PFSK-1 (cell line): ENCODE data around the gene SCGB1A1.

Experiments used
- FOXP2 ChIP-seq: optimal IDR thresholded peaks from 2 replicates; pipeline ENCODE3; 2011; ENCODE audit warnings: borderline replicate concordance, control low read depth, inconsistent platforms; ENCODE audit not compliant: insufficient read depth; ENCODE audit errors: extremely low read length, extremely low read depth
- POLR2AphosphoS5 ChIP-seq: IDR thresholded peaks from 2 replicates; pipeline ENCODE4 v1.6.1; 2012; ENCODE audit warnings: low read depth, mild to moderate bottlenecking, control low read depth, low read length, moderate library complexity
- REST ChIP-seq, 2 experiments: IDR thresholded peaks; 2 replicates each; pipeline versions ENCODE4 v1.6.1 to v1.8.0; 2011 to 2012; ENCODE audit warnings: low read depth in 2 of 2, low read length in 2 of 2, control low read depth in 1 of 2, inconsistent platforms in 1 of 2, mild to moderate bottlenecking in 1 of 2, moderate library complexity in 1 of 2; ENCODE audit not compliant: insufficient read depth in 1 of 2
- SIN3A ChIP-seq: IDR thresholded peaks from 2 replicates; pipeline ENCODE4 v1.6.1; 2012; ENCODE audit warnings: mild to moderate bottlenecking, low read length, moderate library complexity, borderline replicate concordance; ENCODE audit not compliant: insufficient read depth
- TAF1 ChIP-seq: IDR thresholded peaks from 2 replicates; pipeline ENCODE4 v1.6.1; 2012; ENCODE audit warnings: low read length, control low read depth, borderline replicate concordance; ENCODE audit not compliant: insufficient read depth

The SCGB1A1 gene

GRCh38 chr11:62380821-62381245 is 38.0 kb upstream of the SCGB1A1 start:
- TF ChIP-seq TAF1, result peak; percentile 22; the same call in 1 of the 2 replicates

DNA sequence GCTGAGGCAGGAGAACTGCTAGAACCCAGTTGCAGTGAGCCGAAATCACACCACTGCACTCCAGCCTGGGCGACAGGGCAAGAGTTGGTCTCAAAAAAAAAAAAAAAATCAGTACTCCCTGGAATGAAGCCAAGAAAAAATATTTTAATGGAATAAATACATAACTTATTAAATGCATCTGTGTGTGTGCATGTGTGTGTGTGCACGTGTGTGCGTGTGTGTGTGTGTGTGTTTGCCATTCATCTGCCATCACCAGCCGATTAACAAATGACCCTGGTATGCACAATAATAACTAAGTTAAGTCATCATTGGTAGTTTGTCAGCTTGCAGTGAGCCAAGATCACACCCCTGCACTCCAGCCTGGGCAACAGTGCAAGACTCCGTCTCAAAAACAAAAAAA is 35.0 kb upstream of the SCGB1A1 start:
- TF ChIP-seq POLR2AphosphoS5 (no peak), TAF1 (no peak), REST (IDR thresholded peaks at IDR 0.05; ENCODE audit: insufficient read depth in 1 of 2, low read depth in 2 of 2, low read length in 2 of 2) (no peak)

DNA sequence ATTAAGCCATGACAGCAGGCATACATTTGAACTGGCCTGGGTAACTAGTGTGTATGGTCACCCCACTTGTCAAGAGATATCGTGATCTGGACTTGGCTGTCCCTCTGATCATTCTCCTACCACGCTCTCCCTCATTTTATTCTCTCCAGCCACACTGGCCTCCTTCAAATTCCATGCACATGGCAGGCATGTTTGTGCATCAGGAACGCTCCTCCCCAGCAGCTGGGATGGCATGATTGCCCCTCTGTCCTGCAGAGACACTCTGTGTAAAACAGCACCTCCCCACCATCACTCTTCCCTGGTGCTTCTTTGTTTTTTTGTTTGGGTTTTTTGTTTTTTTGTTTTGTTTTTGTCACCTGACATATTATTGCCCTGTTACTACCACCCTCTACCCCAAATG is 31.5 kb upstream of the SCGB1A1 start:
- TF ChIP-seq SIN3A (no peak), FOXP2 (no peak), REST (IDR thresholded peaks at IDR 0.05; ENCODE audit: insufficient read depth in 1 of 2, low read depth in 2 of 2, low read length in 2 of 2) (no peak), POLR2AphosphoS5 (no peak), TAF1 (no peak)

DNA sequence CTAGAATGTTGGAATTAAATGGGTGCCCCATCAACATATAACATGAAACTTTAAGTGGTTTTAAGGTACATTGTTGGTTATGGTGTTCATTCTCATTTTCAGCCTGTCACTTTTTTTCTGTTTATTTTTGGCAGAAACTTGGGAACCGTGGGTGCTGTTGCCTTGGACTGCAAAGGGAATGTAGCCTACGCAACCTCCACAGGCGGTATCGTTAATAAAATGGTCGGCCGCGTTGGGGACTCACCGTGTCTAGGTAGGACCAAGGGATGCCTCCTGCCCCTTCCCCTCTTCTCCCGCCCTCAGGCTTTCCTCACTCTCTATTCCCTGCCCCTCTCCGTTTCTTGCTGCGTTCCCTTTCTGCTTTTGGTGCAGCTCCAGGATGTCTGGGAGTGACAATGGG is 29.8 kb upstream of the SCGB1A1 start:
- no peak for TF ChIP-seq TAF1
- no peak for TF ChIP-seq SIN3A
- no peak for TF ChIP-seq REST (IDR thresholded peaks at IDR 0.05; ENCODE audit: insufficient read depth in 1 of 2, low read depth in 2 of 2, low read length in 2 of 2)
- TF ChIP-seq FOXP2, result no peak
- no peak for TF ChIP-seq POLR2AphosphoS5

DNA sequence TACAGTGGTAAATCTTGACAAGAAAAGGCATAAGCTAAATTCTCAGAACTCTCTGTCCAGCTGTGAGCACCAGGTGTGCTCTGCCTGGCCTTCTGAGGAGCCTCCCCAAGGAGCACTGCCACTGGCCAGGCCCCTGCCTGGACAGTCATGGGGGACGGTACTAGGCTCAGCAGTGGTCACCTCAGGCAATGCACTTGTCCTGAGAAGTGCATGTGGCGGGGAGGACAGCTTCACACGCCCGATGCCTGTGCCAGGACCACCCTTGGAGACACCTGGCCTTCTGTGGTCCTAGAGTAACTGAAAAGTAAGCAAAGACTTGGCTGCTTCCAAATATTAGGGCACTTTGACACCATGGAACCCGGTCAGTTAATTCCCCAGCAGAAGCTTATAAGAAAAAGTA is 28.6 kb upstream of the SCGB1A1 start:
- TF ChIP-seq FOXP2, result no peak
- no peak for TF ChIP-seq REST (IDR thresholded peaks at IDR 0.05; ENCODE audit: insufficient read depth in 1 of 2, low read depth in 2 of 2, low read length in 2 of 2)
- no peak for TF ChIP-seq TAF1
- TF ChIP-seq SIN3A, result no peak
